ENCODE results near the gene CLEC20A. TPM values are rescaled to one million over a fixed set of nuclear protein-coding genes. Genes with fewer than 3 reads are reported as not detected.

CLEC20A gene
- total and polyA plus RNA-seq, 2 experiments from 2014 or later = not detected

DNA sequence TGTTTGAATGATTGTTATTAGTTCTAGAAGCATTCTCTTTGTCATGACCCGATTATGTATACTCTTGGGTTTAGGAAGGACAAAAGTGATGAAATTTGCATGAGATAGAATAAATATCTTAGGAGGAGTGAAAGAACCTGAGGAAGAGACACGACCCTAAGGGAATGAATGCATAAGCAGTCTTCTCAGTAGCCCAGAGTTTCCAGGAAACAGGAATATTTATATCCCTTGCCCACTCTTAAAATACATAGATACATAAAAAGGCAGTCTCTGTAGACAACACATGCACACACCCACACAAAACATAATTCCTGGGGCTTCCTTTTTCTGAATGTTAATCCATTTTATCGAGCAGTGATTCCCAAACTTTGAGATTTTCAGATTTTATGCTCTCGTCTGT lies 19.4 kb downstream of the CLEC20A start:
- no peaks in the 10 kb centered on the region for H3K9me3 Mint-ChIP-seq
- peak overlapping the region; percentile 43 for H3K27ac ChIP-seq (ENCODE audit: low read depth)
- H3K4me2 ChIP-seq = no peak overlapping the region
- no peaks in the 10 kb centered on the region for H3K27me3 ChIP-seq (ENCODE audit: insufficient read depth)
- TF ChIP-seq, protein P1, sequence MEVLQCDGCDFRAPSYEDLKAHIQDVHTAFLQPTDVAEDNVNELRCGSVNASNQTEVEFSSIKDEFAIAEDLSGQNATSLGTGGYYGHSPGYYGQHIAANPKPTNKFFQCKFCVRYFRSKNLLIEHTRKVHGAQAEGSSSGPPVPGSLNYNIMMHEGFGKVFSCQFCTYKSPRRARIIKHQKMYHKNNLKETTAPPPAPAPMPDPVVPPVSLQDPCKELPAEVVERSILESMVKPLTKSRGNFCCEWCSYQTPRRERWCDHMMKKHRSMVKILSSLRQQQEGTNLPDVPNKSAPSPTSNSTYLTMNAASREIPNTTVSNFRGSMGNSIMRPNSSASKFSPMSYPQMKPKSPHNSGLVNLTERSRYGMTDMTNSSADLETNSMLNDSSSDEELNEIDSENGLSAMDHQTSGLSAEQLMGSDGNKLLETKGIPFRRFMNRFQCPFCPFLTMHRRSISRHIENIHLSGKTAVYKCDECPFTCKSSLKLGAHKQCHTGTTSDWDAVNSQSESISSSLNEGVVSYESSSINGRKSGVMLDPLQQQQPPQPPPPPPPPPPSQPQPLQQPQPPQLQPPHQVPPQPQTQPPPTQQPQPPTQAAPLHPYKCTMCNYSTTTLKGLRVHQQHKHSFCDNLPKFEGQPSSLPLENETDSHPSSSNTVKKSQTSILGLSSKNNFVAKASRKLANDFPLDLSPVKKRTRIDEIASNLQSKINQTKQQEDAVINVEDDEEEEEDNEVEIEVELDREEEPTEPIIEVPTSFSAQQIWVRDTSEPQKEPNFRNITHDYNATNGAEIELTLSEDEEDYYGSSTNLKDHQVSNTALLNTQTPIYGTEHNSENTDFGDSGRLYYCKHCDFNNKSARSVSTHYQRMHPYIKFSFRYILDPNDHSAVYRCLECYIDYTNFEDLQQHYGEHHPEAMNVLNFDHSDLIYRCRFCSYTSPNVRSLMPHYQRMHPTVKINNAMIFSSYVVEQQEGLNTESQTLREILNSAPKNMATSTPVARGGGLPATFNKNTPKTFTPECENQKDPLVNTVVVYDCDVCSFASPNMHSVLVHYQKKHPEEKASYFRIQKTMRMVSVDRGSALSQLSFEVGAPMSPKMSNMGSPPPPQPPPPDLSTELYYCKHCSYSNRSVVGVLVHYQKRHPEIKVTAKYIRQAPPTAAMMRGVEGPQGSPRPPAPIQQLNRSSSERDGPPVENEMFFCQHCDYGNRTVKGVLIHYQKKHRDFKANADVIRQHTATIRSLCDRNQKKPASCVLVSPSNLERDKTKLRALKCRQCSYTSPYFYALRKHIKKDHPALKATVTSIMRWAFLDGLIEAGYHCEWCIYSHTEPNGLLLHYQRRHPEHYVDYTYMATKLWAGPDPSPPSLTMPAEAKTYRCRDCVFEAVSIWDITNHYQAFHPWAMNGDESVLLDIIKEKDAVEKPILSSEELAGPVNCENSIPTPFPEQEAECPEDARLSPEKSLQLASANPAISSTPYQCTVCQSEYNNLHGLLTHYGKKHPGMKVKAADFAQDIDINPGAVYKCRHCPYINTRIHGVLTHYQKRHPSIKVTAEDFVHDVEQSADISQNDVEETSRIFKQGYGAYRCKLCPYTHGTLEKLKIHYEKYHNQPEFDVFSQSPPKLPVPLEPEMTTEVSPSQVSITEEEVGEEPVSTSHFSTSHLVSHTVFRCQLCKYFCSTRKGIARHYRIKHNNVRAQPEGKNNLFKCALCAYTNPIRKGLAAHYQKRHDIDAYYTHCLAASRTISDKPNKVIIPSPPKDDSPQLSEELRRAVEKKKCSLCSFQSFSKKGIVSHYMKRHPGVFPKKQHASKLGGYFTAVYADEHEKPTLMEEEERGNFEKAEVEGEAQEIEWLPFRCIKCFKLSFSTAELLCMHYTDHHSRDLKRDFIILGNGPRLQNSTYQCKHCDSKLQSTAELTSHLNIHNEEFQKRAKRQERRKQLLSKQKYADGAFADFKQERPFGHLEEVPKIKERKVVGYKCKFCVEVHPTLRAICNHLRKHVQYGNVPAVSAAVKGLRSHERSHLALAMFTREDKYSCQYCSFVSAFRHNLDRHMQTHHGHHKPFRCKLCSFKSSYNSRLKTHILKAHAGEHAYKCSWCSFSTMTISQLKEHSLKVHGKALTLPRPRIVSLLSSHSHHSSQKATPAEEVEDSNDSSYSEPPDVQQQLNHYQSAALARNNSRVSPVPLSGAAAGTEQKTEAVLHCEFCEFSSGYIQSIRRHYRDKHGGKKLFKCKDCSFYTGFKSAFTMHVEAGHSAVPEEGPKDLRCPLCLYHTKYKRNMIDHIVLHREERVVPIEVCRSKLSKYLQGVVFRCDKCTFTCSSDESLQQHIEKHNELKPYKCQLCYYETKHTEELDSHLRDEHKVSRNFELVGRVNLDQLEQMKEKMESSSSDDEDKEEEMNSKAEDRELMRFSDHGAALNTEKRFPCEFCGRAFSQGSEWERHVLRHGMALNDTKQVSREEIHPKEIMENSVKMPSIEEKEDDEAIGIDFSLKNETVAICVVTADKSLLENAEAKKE (CRISPR knock-in tag; IDR thresholded peaks at IDR 0.05) = no peak
- TF ChIP-seq ZNF331 (CRISPR knock-in tag; IDR thresholded peaks at IDR 0.05; ENCODE audit: low read depth) (no peak), NANOG (IDR thresholded peaks at IDR 0.05; ENCODE audit: borderline replicate concordance) (no peak), POLR2AphosphoS5 (IDR thresholded peaks at IDR 0.05; ENCODE audit: low read depth) (no peak), ZNF114 (CRISPR knock-in tag; IDR thresholded peaks at IDR 0.05) (no peak), EZH2 (IDR thresholded peaks at IDR 0.05; ENCODE audit: low read depth, unreplicated experiment) (no peak), ETS1 (IDR thresholded peaks at IDR 0.05) (no peak), JUNB (IDR thresholded peaks at IDR 0.05; ENCODE audit: unreplicated experiment) (no peak), STAT1 (IDR thresholded peaks at IDR 0.05; ENCODE audit: unreplicated experiment) (no peak), CREB1 (CRISPR knock-in tag; IDR thresholded peaks at IDR 0.05; ENCODE audit: low read depth) (no peak), EZH2phosphoT487 (IDR thresholded peaks at IDR 0.05; ENCODE audit: unreplicated experiment) (no peak)
- TF ChIP-seq, protein P2, sequence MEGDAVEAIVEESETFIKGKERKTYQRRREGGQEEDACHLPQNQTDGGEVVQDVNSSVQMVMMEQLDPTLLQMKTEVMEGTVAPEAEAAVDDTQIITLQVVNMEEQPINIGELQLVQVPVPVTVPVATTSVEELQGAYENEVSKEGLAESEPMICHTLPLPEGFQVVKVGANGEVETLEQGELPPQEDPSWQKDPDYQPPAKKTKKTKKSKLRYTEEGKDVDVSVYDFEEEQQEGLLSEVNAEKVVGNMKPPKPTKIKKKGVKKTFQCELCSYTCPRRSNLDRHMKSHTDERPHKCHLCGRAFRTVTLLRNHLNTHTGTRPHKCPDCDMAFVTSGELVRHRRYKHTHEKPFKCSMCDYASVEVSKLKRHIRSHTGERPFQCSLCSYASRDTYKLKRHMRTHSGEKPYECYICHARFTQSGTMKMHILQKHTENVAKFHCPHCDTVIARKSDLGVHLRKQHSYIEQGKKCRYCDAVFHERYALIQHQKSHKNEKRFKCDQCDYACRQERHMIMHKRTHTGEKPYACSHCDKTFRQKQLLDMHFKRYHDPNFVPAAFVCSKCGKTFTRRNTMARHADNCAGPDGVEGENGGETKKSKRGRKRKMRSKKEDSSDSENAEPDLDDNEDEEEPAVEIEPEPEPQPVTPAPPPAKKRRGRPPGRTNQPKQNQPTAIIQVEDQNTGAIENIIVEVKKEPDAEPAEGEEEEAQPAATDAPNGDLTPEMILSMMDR (conservative IDR thresholded peaks at IDR 0.05; ENCODE audit: low read depth in 2 of 2) = no peak
- TF ChIP-seq, protein P3, sequence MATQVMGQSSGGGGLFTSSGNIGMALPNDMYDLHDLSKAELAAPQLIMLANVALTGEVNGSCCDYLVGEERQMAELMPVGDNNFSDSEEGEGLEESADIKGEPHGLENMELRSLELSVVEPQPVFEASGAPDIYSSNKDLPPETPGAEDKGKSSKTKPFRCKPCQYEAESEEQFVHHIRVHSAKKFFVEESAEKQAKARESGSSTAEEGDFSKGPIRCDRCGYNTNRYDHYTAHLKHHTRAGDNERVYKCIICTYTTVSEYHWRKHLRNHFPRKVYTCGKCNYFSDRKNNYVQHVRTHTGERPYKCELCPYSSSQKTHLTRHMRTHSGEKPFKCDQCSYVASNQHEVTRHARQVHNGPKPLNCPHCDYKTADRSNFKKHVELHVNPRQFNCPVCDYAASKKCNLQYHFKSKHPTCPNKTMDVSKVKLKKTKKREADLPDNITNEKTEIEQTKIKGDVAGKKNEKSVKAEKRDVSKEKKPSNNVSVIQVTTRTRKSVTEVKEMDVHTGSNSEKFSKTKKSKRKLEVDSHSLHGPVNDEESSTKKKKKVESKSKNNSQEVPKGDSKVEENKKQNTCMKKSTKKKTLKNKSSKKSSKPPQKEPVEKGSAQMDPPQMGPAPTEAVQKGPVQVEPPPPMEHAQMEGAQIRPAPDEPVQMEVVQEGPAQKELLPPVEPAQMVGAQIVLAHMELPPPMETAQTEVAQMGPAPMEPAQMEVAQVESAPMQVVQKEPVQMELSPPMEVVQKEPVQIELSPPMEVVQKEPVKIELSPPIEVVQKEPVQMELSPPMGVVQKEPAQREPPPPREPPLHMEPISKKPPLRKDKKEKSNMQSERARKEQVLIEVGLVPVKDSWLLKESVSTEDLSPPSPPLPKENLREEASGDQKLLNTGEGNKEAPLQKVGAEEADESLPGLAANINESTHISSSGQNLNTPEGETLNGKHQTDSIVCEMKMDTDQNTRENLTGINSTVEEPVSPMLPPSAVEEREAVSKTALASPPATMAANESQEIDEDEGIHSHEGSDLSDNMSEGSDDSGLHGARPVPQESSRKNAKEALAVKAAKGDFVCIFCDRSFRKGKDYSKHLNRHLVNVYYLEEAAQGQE (IDR thresholded peaks at IDR 0.05; ENCODE audit: unreplicated experiment) = no peak
- ATAC-seq (no peak), DNase-seq (ENCODE audit: low spot score) (no peak)
- H3K9me2 ChIP-seq (ENCODE audit: insufficient read depth) = no peaks in the 10 kb centered on the region
- peaks cover 22% of the 10 kb centered on the region; the same call in 2 of the 3 replicates for H3K36me3 Mint-ChIP-seq (ENCODE audit: low read depth)
- no peaks in the 10 kb centered on the region for H3F3A ChIP-seq (replicated peaks; ENCODE audit: low read depth)
- H3K4me3 ChIP-seq = no peak overlapping the region
- no peak overlapping the region for H3K27ac Mint-ChIP-seq
- no peak overlapping the region for H3K4me3 Mint-ChIP-seq
- H3K79me2 ChIP-seq (replicated peaks; ENCODE audit: insufficient read depth) = no peaks in the 10 kb centered on the region
- H2AFZ ChIP-seq = no peak overlapping the region
- H3K4me1 Mint-ChIP-seq = peaks cover 21% of the 10 kb centered on the region
- H3K27me3 Mint-ChIP-seq (ENCODE audit: insufficient read depth, low read depth, poor library complexity) = peaks cover 2% of the 10 kb centered on the region
- peaks cover 21% of the 10 kb centered on the region for H3K4me1 ChIP-seq (ENCODE audit: insufficient read depth)
- H4K20me1 ChIP-seq (replicated peaks; ENCODE audit: insufficient read depth) = no peaks in the 10 kb centered on the region
- H3K36me3 ChIP-seq (ENCODE audit: insufficient read depth) = peaks cover 17% of the 10 kb centered on the region; the same call in 1 of the 2 replicates

Measured in GM23338 (cell line).